GM12891 (cell line): ENCODE data around the gene WLS.

Experiments
- PAX5 ChIP-seq: IDR thresholded peaks from 2 replicates; pipeline ENCODE4 v1.6.1; 2011; ENCODE audit warnings: low read length, moderate library complexity, mild to moderate bottlenecking; ENCODE audit not compliant: insufficient read depth, severe bottlenecking
- POLR2A ChIP-seq: IDR thresholded peaks from 2 replicates; pipeline ENCODE4 v1.6.1; 2011; ENCODE audit warnings: low read depth, low read length, control low read depth
- POLR2AphosphoS5 ChIP-seq: IDR thresholded peaks from 2 replicates; pipeline ENCODE4 v1.6.1; 2011; ENCODE audit warnings: low read depth, low read length, control low read depth
- POU2F2 ChIP-seq: IDR thresholded peaks from 2 replicates; pipeline ENCODE4 v1.6.1; 2011; ENCODE audit warnings: low read depth, mild to moderate bottlenecking, control low read depth, low read length, moderate library complexity
- TAF1 ChIP-seq: IDR thresholded peaks from 2 replicates; pipeline ENCODE4 v1.6.1; 2011; ENCODE audit warnings: low read depth, low read length, control low read depth

GRCh38 chr1:68233202-68233601, 879 bp upstream of the WLS start:
- TF ChIP-seq POLR2A (no peak), TAF1 (no peak), POLR2AphosphoS5 (no peak), PAX5 (no peak), POU2F2 (no peak)
